Measurements from ENCODE around the gene NRP1.
A peak's percentile ranks its signal among the peaks of the same experiment; 100 is the strongest.

Gene NRP1

GRCh38 chr10:33174674-33175434, 159.6 kb downstream of the NRP1 start:
- DNase-seq: no peak

- no peak for DNase-seq
Observed at GRCh38 chr10:33165911-33166310, 168.6 kb downstream of the NRP1 start.

DNA sequence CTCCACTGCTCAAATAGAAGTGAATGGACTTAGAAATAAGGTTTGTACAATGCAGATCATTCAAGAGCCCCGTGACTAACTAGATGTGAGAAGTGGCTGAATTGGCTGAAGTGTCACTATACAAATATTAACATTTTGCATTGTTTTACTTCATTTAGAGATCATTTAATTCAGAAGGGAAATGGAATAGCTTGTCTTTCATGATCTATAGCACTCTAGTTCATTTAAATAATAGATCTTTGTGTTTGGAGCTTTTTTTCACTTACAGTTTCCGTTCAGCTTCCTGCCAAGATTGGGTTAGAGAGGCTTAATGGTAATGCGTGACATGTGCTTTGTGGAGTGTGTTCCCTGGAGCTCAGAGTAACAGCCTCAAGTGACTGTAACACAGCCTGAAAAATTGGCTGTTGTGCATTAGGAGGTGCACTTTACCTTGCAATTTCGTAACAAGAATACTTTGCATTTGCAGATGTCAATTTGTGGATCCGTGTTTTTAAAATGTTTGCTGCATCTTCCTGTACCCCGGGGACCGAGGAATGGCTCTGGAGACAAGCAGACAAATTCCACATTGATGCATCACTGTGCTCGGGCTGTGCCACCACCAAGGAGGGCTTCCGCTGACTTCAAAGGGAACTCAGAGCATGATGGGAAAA, 170.3 kb downstream of the NRP1 start:
- DNase-seq: peak; percentile 26

GRCh38 chr10:33162248-33162575, 172.3 kb downstream of the NRP1 start:
- DNase-seq: no peak

- no peak for DNase-seq
Observed at GRCh38 chr10:33161550-33162247, 172.8 kb downstream of the NRP1 start.

- no peak for DNase-seq
Observed at GRCh38 chr10:33160151-33160550, 174.3 kb downstream of the NRP1 start.

- no peak for DNase-seq
Observed at GRCh38 chr10:33157103-33157502, 177.4 kb downstream of the NRP1 start.

GRCh38 chr10:33155720-33156638, 178.5 kb downstream of the NRP1 start:
- DNase-seq: no peak

- DNase-seq: no peak
Observed at GRCh38 chr10:33154590-33154989, 179.9 kb downstream of the NRP1 start.

DNA sequence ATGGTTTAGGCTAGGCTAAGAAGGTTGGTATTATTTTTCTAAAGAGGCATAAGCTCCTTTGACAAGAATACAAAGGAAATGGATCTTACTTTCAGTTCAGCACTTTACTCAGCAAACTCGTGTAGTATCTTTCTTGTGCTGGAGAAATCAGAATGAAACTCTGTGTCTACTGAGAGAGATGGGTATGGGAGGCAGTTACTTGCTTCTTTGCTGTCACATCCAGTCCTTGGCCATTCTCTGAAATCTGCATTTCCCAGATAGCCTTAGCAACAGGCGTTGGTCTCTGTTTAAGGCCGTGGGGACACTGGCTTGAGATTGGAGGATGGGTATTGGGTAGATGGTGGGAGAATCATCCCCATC, 180.5 kb downstream of the NRP1 start:
- no peak for DNase-seq

DNA sequence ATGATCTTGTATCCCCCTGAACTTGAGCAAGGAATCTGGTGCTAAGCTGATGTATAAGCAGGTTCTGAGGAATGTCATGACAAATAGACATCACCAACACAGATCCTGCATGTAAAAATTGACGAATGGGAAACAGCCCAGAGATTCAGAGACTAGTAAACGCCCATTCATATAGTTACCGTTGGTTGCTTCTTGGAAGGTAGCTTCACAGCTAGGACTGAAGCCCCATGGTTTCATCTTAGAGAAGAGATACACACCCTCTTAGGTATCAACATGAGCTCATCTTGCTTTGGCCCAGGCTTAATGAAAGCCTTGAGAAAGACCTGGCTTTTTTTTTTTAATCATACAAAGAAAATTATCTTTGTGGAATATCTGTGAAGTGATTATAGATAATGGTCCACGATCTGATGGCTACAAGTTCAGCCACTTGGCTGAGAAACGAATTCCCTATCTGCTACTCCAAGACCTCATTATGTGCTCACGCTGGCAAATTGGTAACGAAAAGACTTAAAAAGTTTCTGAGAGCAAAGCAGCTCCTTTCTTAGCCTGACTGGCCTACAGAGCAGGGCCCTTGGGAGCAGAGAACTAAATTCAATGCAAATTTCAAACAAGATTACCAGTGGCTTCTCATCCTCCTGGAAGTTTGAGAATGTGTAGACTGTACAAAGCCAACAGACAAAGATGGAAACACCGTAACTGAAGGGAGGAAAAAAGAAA, 181.1 kb downstream of the NRP1 start:
- no peak for DNase-seq

DNA sequence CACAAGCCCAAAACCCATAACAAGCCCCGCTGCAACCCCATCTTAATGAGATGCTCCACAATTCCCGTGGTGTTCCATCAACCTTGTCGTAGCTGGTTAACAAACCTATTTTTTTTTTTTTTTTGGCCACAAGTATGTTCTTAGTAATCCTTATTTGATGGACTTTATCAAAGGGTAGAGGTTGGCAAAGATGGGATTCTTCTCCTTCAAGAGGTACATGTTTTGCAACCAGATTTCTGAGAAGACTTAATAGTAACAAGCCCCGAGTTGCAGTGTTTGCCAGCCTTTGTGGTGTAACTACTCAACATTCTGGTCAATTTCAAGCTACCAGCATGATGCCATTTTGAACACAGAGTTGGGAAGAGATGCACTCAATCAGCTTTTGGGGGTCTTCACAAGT, 181.7 kb downstream of the NRP1 start:
- no peak for DNase-seq

GRCh38 chr10:33152146-33152545, 182.3 kb downstream of the NRP1 start:
- no peak for DNase-seq

DNA sequence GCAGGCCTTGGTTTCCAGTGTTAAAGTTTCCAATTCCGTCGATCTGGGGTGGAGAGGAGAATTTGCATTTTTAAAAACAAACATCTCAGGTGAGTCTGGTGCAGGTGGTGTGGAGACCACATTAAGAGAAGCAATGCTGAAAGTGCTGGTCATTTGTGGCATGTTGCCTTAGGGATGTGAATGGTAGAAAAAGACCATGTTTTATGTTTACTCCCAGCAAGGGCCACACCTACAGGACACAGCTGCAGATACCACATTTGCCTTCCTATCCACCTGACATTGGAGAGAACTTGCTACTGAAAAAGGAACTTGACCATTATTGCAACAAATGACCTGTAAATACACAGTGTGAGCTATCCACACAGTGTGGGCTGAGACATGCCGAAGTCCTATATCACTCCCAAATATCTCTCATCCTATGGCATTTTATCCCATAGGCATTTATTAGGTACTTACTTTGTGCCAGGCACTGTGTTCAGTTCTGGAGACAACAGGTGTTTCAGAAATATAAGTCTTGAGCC, 183.1 kb downstream of the NRP1 start:
- DNase-seq: no peak

- no peak for DNase-seq
Observed at GRCh38 chr10:33150889-33151288, 183.6 kb downstream of the NRP1 start.

DNA sequence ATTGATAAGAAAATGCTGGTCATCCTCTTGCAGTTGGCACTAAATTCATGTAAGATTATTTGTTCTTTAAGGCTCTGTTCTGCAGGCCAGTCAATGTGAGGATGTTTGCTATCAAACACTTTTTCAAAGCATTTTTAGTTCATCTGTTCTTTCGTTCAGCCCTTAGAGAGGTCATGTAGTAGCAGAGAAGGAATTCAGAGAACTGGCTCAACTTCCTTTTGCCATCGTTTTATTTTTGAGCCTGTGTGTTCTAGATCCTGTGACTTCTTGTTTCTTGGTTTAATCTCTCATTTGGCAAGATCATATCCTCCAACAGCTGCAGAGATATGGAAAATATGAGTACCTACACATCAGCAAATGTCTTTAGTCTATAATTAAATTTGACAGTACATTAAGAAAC, 184.3 kb downstream of the NRP1 start:
- no peak for DNase-seq

- no peak for DNase-seq
Observed at GRCh38 chr10:33147013-33147310, 187.5 kb downstream of the NRP1 start.

- DNase-seq: no peak
Observed at GRCh38 chr10:33146189-33147012, 188.1 kb downstream of the NRP1 start.

GRCh38 chr10:33145451-33146188, 188.8 kb downstream of the NRP1 start:
- no peak for DNase-seq

GRCh38 chr10:33143160-33143728, 191.2 kb downstream of the NRP1 start:
- DNase-seq: no peak
